ENCODE data around the gene TNNT3. TPM values are rescaled to one million over a fixed set of nuclear protein-coding genes. Genes with fewer than 3 reads are reported as not detected.

Gene TNNT3
- total RNA-seq, 2 experiments from 2014 or later = 19.1 to 21.9 TPM

GRCh38 chr11:1982873-1983600 lies 63.5 kb downstream of the TNNT3 start:
- Histone ChIP-seq H3K36me3 (ENCODE audit: insufficient read depth, low read length) (no peaks in the 10 kb centered on the region), H3K4me1 (ENCODE audit: insufficient read depth, low read length) (no peaks in the 10 kb centered on the region), H3K27ac (ENCODE audit: low read depth in 1 of 2, low read length in 2 of 2) (no peak overlapping the region), H3K9me3 (ENCODE audit: control insufficient read depth in 1 of 2, insufficient read depth in 1 of 2, low read length in 2 of 2) (no peaks in the 10 kb centered on the region), H3K4me3 (ENCODE audit: low read length) (no peak overlapping the region), H3K27me3 (ENCODE audit: control insufficient read depth in 1 of 2, insufficient read depth in 2 of 2, low read length in 2 of 2) (no peaks in the 10 kb centered on the region)
- no peak for TF ChIP-seq CTCF (IDR thresholded peaks at IDR 0.05)
- Mint-ChIP-seq H3K9me3 (no peaks in the 10 kb centered on the region), H3K27ac (no peak overlapping the region), H3K4me1 (ENCODE audit: low read depth) (no peaks in the 10 kb centered on the region), H3K36me3 (ENCODE audit: low read depth) (no peaks in the 10 kb centered on the region), H3K4me3 (no peak overlapping the region), H3K27me3 (no peaks in the 10 kb centered on the region)
- intact Hi-C loops (cut with DNase I, micrococcal nuclease) = no loop called here
- no peak for DNase-seq
- no peak for ATAC-seq (ENCODE audit: poor library complexity)
- POLR2A ChIA-PET = no interaction called here
- CTCF ChIA-PET = no interaction called here

GRCh38 chr11:1983601-1983961 lies 64.1 kb downstream of the TNNT3 start:
- no peak for DNase-seq
- ChIA-PET CTCF (no interaction called here), POLR2A (no interaction called here)
- no peak for ATAC-seq (ENCODE audit: poor library complexity)
- Histone ChIP-seq H3K27ac (ENCODE audit: low read depth in 1 of 2, low read length in 2 of 2) (no peak overlapping the region), H3K9me3 (ENCODE audit: control insufficient read depth in 1 of 2, insufficient read depth in 1 of 2, low read length in 2 of 2) (no peaks in the 10 kb centered on the region), H3K36me3 (ENCODE audit: insufficient read depth, low read length) (no peaks in the 10 kb centered on the region), H3K4me1 (ENCODE audit: insufficient read depth, low read length) (no peaks in the 10 kb centered on the region), H3K27me3 (ENCODE audit: control insufficient read depth in 1 of 2, insufficient read depth in 2 of 2, low read length in 2 of 2) (no peaks in the 10 kb centered on the region), H3K4me3 (ENCODE audit: low read length) (no peak overlapping the region)
- Mint-ChIP-seq H3K4me1 (ENCODE audit: low read depth) (no peaks in the 10 kb centered on the region), H3K27ac (no peak overlapping the region), H3K36me3 (ENCODE audit: low read depth) (no peaks in the 10 kb centered on the region), H3K9me3 (no peaks in the 10 kb centered on the region), H3K27me3 (no peaks in the 10 kb centered on the region), H3K4me3 (no peak overlapping the region)
- TF ChIP-seq CTCF (IDR thresholded peaks at IDR 0.05) = no peak
- intact Hi-C loops (cut with DNase I, micrococcal nuclease) = no loop called here

GRCh38 chr11:1987024-1987423 lies 67.5 kb downstream of the TNNT3 start:
- H3K4me1 Mint-ChIP-seq (ENCODE audit: low read depth) = no peaks in the 10 kb centered on the region
- H3K4me1 ChIP-seq (ENCODE audit: insufficient read depth, low read length) = no peaks in the 10 kb centered on the region

More at GRCh38 chr11:1987024-1987423, 67.5 kb downstream of the TNNT3 start:
- no peak for TF ChIP-seq CTCF (IDR thresholded peaks at IDR 0.05)
- intact Hi-C loops (cut with DNase I, micrococcal nuclease) = no loop called here
- DNase-seq = no peak
- H3K36me3 Mint-ChIP-seq (ENCODE audit: low read depth) = no peaks in the 10 kb centered on the region
- no peak for ATAC-seq (ENCODE audit: poor library complexity)
- H3K9me3 Mint-ChIP-seq = no peaks in the 10 kb centered on the region
- H3K27ac ChIP-seq (ENCODE audit: low read depth in 1 of 2, low read length in 2 of 2) = no peak overlapping the region
- ChIA-PET CTCF (no interaction called here), POLR2A (no interaction called here)
- no peaks in the 10 kb centered on the region for H3K9me3 ChIP-seq (ENCODE audit: control insufficient read depth in 1 of 2, insufficient read depth in 1 of 2, low read length in 2 of 2)
- no peaks in the 10 kb centered on the region for H3K36me3 ChIP-seq (ENCODE audit: insufficient read depth, low read length)
- no peaks in the 10 kb centered on the region for H3K27me3 ChIP-seq (ENCODE audit: control insufficient read depth in 1 of 2, insufficient read depth in 2 of 2, low read length in 2 of 2)
- no peak overlapping the region for H3K4me3 Mint-ChIP-seq
- no peaks in the 10 kb centered on the region for H3K27me3 Mint-ChIP-seq
- no peak overlapping the region for H3K4me3 ChIP-seq (ENCODE audit: low read length)
- no peak overlapping the region for H3K27ac Mint-ChIP-seq
